ENCODE measurements around the gene CREB3. TPM values are rescaled to one million over a fixed set of nuclear protein-coding genes. Genes with fewer than 3 reads are reported as not detected.

The CREB3 gene
- total RNA-seq, 1 experiment from 2014 or later, result 58.7 TPM

- no peaks in the 10 kb centered on the region for H3K27me3 Mint-ChIP-seq (ENCODE audit: insufficient read depth, unreplicated experiment)
- no peaks in the 10 kb centered on the region for H3K9me3 Mint-ChIP-seq (ENCODE audit: unreplicated experiment)
- ChIA-PET CTCF (interaction anchor here (1.3 to 12.5 kb wide), 2 partner anchors 19 to 66 kb away, joined by 3 to 155 read pairs; no protein-coding TSS in a partner anchor), POLR2A (interaction anchor here (0.9 to 2.1 kb wide), 6 partner anchors 13 to 67 kb away, joined by 3 to 13 read pairs (median 4); partner anchors contain the start of genes CREB3 and TLN1)
- H3K27ac Mint-ChIP-seq (ENCODE audit: low read depth, unreplicated experiment), result peak overlapping the region; percentile 15
- peaks cover 91% of the 10 kb centered on the region for H3K36me3 Mint-ChIP-seq (ENCODE audit: insufficient read depth, unreplicated experiment)
- no TSS peak for BruUV-seq (replicated peaks)
- H3K4me1 Mint-ChIP-seq (ENCODE audit: insufficient read depth, unreplicated experiment), result peaks cover 6% of the 10 kb centered on the region
- no peak for TF ChIP-seq CTCF (IDR thresholded peaks at IDR 0.05; ENCODE audit: unreplicated experiment)
- no peak for DNase-seq (ENCODE audit: unreplicated experiment)
- intact Hi-C loops (cut with micrococcal nuclease), result no loop called here
- no peak overlapping the region for H3K4me3 Mint-ChIP-seq (ENCODE audit: unreplicated experiment)
Measured at GRCh38 chr9:35713578-35713977, 18.9 kb upstream of the CREB3 start.

GRCh38 chr9:35714123-35714522 lies 18.3 kb upstream of the CREB3 start:
- Mint-ChIP-seq H3K27ac (ENCODE audit: low read depth, unreplicated experiment) (no peak overlapping the region), H3K36me3 (ENCODE audit: insufficient read depth, unreplicated experiment) (peaks cover 91% of the 10 kb centered on the region), H3K27me3 (ENCODE audit: insufficient read depth, unreplicated experiment) (no peaks in the 10 kb centered on the region), H3K4me1 (ENCODE audit: insufficient read depth, unreplicated experiment) (peaks cover 6% of the 10 kb centered on the region), H3K9me3 (ENCODE audit: unreplicated experiment) (no peaks in the 10 kb centered on the region), H3K4me3 (ENCODE audit: unreplicated experiment) (no peak overlapping the region)
- BruUV-seq (replicated peaks), result TSS peak; percentile 2
- POLR2A ChIA-PET, result interaction anchor here (0.9 to 1.5 kb wide), 2 partner anchors 23 to 68 kb away, joined by 3 read pairs; no protein-coding TSS in a partner anchor
- no peak for TF ChIP-seq CTCF (IDR thresholded peaks at IDR 0.05; ENCODE audit: unreplicated experiment)
- CTCF ChIA-PET, result interaction anchor here (0.8 to 12.5 kb wide), 5 partner anchors 8 to 67 kb away, joined by 3 to 155 read pairs (median 3); no protein-coding TSS in a partner anchor
- intact Hi-C loops (cut with micrococcal nuclease), result no loop called here
- peak; percentile 17 for DNase-seq (ENCODE audit: unreplicated experiment)

GRCh38 chr9:35714579-35715252 lies 17.8 kb upstream of the CREB3 start:
- intact Hi-C loops (cut with micrococcal nuclease), result no loop called here
- no peak overlapping the region for H3K4me3 Mint-ChIP-seq (ENCODE audit: unreplicated experiment)
- peaks cover 91% of the 10 kb centered on the region for H3K36me3 Mint-ChIP-seq (ENCODE audit: insufficient read depth, unreplicated experiment)
- CTCF ChIA-PET, result interaction anchor here (0.8 to 12.5 kb wide), 5 partner anchors 9 to 67 kb away, joined by 3 to 155 read pairs (median 3); no protein-coding TSS in a partner anchor
- H3K27ac Mint-ChIP-seq (ENCODE audit: low read depth, unreplicated experiment), result no peak overlapping the region
- POLR2A ChIA-PET, result interaction anchor here (0.9 to 1.6 kb wide), 3 partner anchors 17 to 69 kb away, joined by 3 to 4 read pairs (median 3); partner anchors contain the start of gene TLN1
- no peak for TF ChIP-seq CTCF (IDR thresholded peaks at IDR 0.05; ENCODE audit: unreplicated experiment)
- DNase-seq (ENCODE audit: unreplicated experiment), result no peak
- H3K27me3 Mint-ChIP-seq (ENCODE audit: insufficient read depth, unreplicated experiment), result no peaks in the 10 kb centered on the region
- H3K9me3 Mint-ChIP-seq (ENCODE audit: unreplicated experiment), result no peaks in the 10 kb centered on the region
- peaks cover 6% of the 10 kb centered on the region for H3K4me1 Mint-ChIP-seq (ENCODE audit: insufficient read depth, unreplicated experiment)
- no TSS peak for BruUV-seq (replicated peaks)

GRCh38 chr9:35716230-35716629 lies 16.2 kb upstream of the CREB3 start:
- Mint-ChIP-seq H3K4me1 (ENCODE audit: insufficient read depth, unreplicated experiment) (peaks cover 6% of the 10 kb centered on the region), H3K9me3 (ENCODE audit: unreplicated experiment) (no peaks in the 10 kb centered on the region), H3K27ac (ENCODE audit: low read depth, unreplicated experiment) (no peak overlapping the region), H3K36me3 (ENCODE audit: insufficient read depth, unreplicated experiment) (peaks cover 91% of the 10 kb centered on the region), H3K27me3 (ENCODE audit: insufficient read depth, unreplicated experiment) (no peaks in the 10 kb centered on the region), H3K4me3 (ENCODE audit: unreplicated experiment) (no peak overlapping the region)
- intact Hi-C loops (cut with micrococcal nuclease), result no loop called here
- DNase-seq (ENCODE audit: unreplicated experiment), result no peak
- ChIA-PET POLR2A (interaction anchor here (0.6 to 1.6 kb wide), 3 partner anchors 12 to 36 kb away, joined by 3 to 4 read pairs (median 3); partner anchors contain the start of gene TLN1), CTCF (interaction anchor here (0.6 to 1.0 kb wide), 5 partner anchors 13 to 187 kb away, joined by 3 to 4 read pairs (median 4); no protein-coding TSS in a partner anchor)
- no TSS peak for BruUV-seq (replicated peaks)
- no peak for TF ChIP-seq CTCF (IDR thresholded peaks at IDR 0.05; ENCODE audit: unreplicated experiment)

All from MCF 10A (cell line).